Measurements from ENCODE around the gene UEVLD. TPM values are rescaled to one million over a fixed set of nuclear protein-coding genes. Genes with fewer than 3 reads are reported as not detected.

Gene UEVLD
- total and polyA plus RNA-seq, 2 donors (not counting 1 experiment from before 2014, with no cell fraction given) = 6.3 to 12.8 TPM

- no peak for ATAC-seq (ENCODE audit: low read depth)
- no peak for TF ChIP-seq CTCF (IDR thresholded peaks at IDR 0.05)
- TF ChIP-seq EZH2 (IDR thresholded peaks at IDR 0.05; ENCODE audit: borderline replicate concordance, insufficient read depth, low read depth, low read length, poor library complexity, severe bottlenecking) = no peak
- POLR2A ChIA-PET = interaction anchor here (0.6 to 2.0 kb wide), 4 partner anchors 45 to 1144 kb away, joined by 3 to 5 read pairs (median 4); partner anchors contain the start of gene UEVLD
- H3K9me3 Mint-ChIP-seq (ENCODE audit: insufficient read depth) = no peaks in the 10 kb centered on the region
- Histone ChIP-seq H3K9ac (ENCODE audit: low read length) (peak overlapping the region; percentile 83), H3K27me3 (replicated peaks in 1 of 4; ENCODE audit: control extremely low read depth in 1 of 4, control insufficient read depth in 3 of 4, insufficient read depth in 4 of 4, low read length in 3 of 4) (no peaks in the 10 kb centered on the region), H3K36me3 (replicated peaks in 1 of 2; ENCODE audit: control extremely low read depth in 1 of 2, control insufficient read depth in 1 of 2, extremely low read depth in 1 of 2, insufficient read depth in 2 of 2, low read length in 1 of 2) (no peaks in the 10 kb centered on the region), H3K79me2 (ENCODE audit: control insufficient read depth, insufficient read depth, low read length) (peaks cover 63% of the 10 kb centered on the region), H3K4me2 (replicated peaks; ENCODE audit: low read depth, low read length, poor library complexity, severe bottlenecking) (peak overlapping the region; percentile 97), H3K4me1 (ENCODE audit: control insufficient read depth in 2 of 2, insufficient read depth in 2 of 2, low read length in 2 of 2) (peaks cover 14 to 16% of the 10 kb centered on the region in 2 donors), H3K27ac (ENCODE audit: low read length in 2 of 2) (peak overlapping the region; percentile 75 to 97), H3K4me3 (ENCODE audit: control extremely low read depth in 1 of 5, extremely low read depth in 1 of 5, insufficient read depth in 1 of 5, low read depth in 2 of 5, low read length in 4 of 5) (peak overlapping the region; percentile 64 to 95 (median 91)), H4K20me1 (ENCODE audit: control insufficient read depth, insufficient read depth, low read length, poor library complexity, severe bottlenecking) (peaks cover 24% of the 10 kb centered on the region), H2AFZ (ENCODE audit: insufficient read depth, low read depth, low read length, poor library complexity, severe bottlenecking) (peak overlapping the region; percentile 95), H3K9me3 (ENCODE audit: control extremely low read depth in 1 of 3, control insufficient read depth in 2 of 3, insufficient read depth in 1 of 3, low read length in 2 of 3) (no peaks in the 10 kb centered on the region)
- CTCF ChIA-PET = interaction anchor here (1.2 to 2.6 kb wide), 7 partner anchors 13 to 518 kb away, joined by 3 to 11 read pairs (median 4); partner anchors contain the start of gene TSG101
- intact Hi-C loops (cut with micrococcal nuclease) = loop anchor here (1.0 to 5.0 kb wide), 8 partner anchors 45 to 1729 kb away; partner anchors contain the start of genes GTF2H1, HPS5, HTATIP2 and RPS13
- H3K4me3 Mint-ChIP-seq = peak overlapping the region; percentile 99
- H3K4me1 Mint-ChIP-seq = peaks cover 28% of the 10 kb centered on the region
- H3K27me3 Mint-ChIP-seq = peaks cover 8% of the 10 kb centered on the region
- H3K27ac Mint-ChIP-seq = peak overlapping the region; percentile 98
- DNase-seq = peak; percentile 29
- WGBS (ENCODE audit: insufficient coverage) = 9% methylated on average over 28 of the region's 31 CpGs
These were observed 45.0 kb upstream of the UEVLD start for GRCh38 chr11:18633256-18634139.

All from B cell (primary cell).